H7 (cell line): ENCODE data around the gene ZCCHC24. TPM values are rescaled to one million over a fixed set of nuclear protein-coding genes. Genes with fewer than 3 reads are reported as not detected.

Experiments
- DNase-seq: peaks from one replicate; pipeline ENCODE4 v3.0.0; 2012
- H3K27me3 ChIP-seq: 2 replicates; pipeline ENCODE4 v1.6.0; 2011; ENCODE audit warnings: mild to moderate bottlenecking, low read length; ENCODE audit not compliant: control insufficient read depth, insufficient read depth
- H3K36me3 ChIP-seq: replicated peaks from 2 replicates; pipeline ENCODE4 v1.5.1; 2011; ENCODE audit warnings: low read length; ENCODE audit not compliant: control insufficient read depth, insufficient read depth
- H3K4me3 ChIP-seq: 2 replicates; pipeline ENCODE4 v1.5.1; 2011; ENCODE audit warnings: low read depth, mild to moderate bottlenecking, control low read depth, low read length, moderate library complexity; ENCODE audit not compliant: insufficient read depth
- total RNA-seq: library from RNA; depleted of rRNA; stranded (reverse); fragments of >200 nt; shearing (Covaris generic); gene quantifications from 2 replicates; pipeline ENCODE4 v1.2.3, GENCODE V29; 2014

Gene ZCCHC24
- total RNA-seq, 1 experiment from 2014 or later: 9.0 TPM

DNA sequence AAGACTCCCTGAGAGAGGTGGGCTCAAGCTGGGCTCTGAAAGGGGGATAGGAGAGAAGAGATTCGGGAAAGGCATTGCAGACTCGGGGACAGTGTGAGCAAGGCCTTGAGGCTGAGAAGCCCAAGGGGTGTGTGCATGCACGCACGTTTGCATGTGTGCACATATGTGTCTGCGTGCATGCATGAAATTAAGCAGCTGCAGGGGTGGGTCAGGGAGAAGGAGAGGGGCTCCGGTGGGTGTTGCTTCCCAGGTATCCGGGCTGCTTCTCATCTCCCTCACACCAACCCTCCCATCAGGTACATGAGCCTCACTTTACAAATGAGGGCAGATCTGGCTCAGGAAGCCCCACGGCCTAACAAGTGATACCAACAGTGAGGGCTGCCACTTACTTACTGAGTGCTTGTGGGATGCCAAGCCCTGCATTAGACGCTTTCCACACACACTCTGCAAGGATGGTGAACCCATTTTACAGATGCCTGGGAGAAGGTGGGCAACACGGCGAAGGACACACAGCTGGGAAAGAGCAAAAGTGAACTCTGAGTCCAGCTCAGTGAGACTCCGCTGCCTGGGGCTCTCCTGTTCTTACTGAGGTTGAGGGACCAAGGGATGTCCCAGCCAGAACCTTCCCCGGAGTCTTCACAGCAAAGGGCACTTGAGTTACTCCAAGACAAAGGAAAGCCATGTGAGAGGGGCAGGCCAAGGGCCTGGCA, 26.4 kb downstream of the ZCCHC24 start:
- no peaks in the 10 kb centered on the region for H3K27me3 ChIP-seq
- no peak for DNase-seq
- no peak overlapping the region for H3K4me3 ChIP-seq
- no peaks in the 10 kb centered on the region for H3K36me3 ChIP-seq

DNA sequence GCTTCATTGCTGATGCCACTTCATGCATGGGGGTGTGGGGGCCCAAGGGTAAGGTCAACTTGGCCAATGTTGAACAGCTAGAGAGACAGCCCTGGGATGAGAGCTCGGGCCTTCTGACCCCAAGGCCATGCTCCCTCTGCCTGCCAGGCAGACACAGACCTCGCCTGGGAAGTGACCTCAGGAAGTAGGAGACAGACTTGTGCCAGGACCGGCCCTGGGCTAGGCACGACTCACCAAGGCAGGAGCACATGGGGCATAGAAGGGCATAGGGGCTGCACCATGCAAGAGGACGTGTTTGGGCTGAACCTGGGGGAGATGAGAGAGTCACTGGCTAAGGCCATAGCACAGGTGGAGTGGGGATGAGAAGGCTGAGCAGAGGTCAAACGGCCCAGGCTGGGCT, 27.1 kb downstream of the ZCCHC24 start:
- Histone ChIP-seq H3K27me3 (no peaks in the 10 kb centered on the region), H3K4me3 (no peak overlapping the region), H3K36me3 (no peaks in the 10 kb centered on the region)
- DNase-seq: no peak

DNA sequence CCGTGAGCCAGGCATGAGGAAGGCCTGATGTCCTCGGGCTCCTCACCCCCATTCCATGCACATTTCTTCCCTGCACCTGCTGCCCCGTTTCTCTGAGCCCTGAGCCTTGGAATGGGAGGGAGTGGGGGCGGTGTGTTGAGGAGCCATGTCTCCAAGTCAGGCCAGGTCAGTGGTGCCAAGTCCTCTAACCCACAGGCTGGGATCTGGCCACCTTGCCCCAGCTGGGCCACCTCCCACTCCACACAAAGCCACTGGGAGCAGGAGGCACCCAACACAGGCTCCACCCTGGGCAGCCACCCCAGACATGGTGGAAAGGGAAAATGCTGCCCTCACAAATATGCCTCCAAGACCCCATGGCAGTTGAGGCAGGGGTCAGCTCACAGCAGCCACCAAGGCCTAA, 27.7 kb downstream of the ZCCHC24 start:
- Histone ChIP-seq H3K27me3 (no peaks in the 10 kb centered on the region), H3K4me3 (no peak overlapping the region), H3K36me3 (no peaks in the 10 kb centered on the region)
- DNase-seq: no peak

DNA sequence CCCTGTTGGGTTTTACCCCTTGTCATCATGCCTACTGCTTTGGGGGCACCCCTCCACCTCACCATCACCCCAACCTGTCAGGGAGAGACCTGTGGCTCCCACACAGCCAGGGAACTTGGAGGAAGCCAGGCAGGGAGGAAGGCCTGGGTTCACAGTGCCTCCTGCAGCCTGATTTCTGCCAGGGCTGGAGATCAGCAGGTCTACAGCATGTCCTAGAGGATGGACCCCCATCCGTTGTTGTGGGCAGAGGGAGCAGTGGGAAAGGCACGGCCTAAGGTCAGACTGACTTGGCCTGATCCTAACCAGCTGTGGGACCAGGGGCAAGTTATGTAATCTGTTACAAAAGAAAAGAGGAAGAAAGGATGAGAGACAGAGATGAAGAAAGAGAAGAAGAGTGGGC, 28.2 kb downstream of the ZCCHC24 start:
- Histone ChIP-seq H3K36me3 (no peaks in the 10 kb centered on the region), H3K27me3 (no peaks in the 10 kb centered on the region), H3K4me3 (no peak overlapping the region)
- DNase-seq: no peak

DNA sequence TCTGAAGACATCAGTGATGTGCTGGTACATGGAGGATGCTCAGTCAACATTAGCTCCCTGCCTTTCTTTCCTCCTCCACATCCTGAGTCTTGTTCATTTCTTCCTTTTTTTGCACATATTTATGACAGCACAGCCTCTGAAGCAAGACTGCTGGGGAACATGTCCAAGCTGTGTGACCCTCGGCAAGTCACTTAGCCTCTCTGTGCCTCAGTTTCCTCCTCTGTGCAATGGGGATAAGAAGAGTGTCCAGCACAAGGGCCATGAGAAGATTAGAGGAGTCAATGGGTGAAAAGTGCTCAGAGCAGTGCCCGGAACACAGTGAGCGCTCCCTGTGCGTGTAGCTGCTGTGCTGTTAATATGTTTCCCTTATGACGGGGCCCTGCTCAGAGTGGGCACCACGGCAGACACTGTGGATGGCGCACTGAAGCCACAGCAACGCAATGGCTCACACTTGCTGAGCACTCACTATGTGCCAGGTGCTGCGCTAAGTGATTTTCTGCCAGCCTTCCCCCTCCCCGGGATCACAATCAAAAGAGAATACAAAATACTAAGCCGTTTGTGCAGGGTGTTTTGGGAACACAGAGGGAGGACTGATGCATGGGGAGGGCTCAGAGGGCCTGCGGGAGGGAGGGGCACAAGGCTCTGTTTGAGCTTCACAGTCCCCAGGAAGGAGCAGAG, 28.7 kb downstream of the ZCCHC24 start:
- H3K36me3 ChIP-seq: no peaks in the 10 kb centered on the region
- no peak for DNase-seq

DNA sequence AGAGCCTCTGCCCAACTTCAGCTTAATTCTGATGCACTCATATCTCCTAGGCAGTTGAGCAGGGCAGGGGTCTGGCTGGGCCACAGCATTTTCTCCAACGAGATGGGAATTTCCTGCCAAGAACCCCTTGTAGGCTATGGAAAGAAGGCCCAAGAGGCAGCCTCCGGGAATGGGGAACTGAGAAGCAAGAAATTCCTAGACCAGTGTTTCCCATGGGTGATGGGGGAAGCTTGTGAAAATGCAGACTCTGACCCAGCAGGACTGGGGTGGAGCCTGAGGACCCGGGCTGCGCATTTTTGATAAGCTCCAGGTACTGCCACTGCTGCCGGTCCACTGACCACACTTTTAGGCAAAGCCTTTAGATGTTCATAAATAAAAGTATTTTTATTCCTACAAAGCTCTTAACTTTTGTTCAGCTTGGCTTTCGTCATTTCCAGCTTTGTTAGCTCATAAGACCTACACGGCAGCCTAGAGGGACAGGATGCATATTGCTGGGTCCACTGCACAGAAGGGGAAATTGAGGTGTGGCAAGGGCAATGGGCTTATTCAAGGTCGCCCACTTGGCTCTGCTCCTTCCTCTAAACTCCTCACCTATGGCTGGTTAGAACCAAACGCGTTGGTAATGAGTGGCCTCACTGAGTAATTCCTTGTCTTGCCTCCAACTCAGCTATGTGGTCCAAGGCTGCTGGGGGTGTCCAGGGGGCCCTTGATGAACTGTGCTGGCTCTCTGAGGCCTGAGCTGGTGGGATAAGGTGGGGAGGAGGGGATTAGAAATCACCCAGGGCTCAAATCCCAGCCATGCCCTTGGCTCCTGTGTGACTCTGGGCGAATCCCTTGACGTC, 29.5 kb downstream of the ZCCHC24 start:
- Histone ChIP-seq H3K27me3 (no peaks in the 10 kb centered on the region), H3K36me3 (no peaks in the 10 kb centered on the region), H3K4me3 (no peak overlapping the region)
- DNase-seq: no peak

More for the DNA sequence above, 28.7 kb downstream of the ZCCHC24 start:
- H3K4me3 ChIP-seq: no peak overlapping the region
- H3K27me3 ChIP-seq: no peaks in the 10 kb centered on the region

DNA sequence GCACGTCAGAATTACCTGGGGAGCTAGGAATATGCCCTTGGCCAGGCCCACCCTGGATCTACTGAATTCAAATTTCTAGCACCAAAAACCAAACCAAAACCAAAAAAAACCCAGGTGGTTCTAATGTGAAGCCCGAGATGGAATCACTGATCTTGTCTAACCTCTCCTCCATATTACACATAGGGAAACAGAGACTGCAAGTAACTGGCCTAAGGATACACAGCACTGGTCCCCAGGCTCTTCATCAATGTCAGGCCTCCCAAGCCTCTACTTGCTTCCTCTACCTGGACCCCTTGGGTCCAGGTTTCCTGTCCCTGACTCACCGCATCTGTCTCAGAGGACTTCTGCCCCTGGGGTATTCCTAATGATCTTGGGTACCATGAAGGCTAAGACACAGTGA, 30.7 kb downstream of the ZCCHC24 start:
- no peaks in the 10 kb centered on the region for H3K27me3 ChIP-seq
- DNase-seq: no peak
- no peak overlapping the region for H3K4me3 ChIP-seq
- no peaks in the 10 kb centered on the region for H3K36me3 ChIP-seq

DNA sequence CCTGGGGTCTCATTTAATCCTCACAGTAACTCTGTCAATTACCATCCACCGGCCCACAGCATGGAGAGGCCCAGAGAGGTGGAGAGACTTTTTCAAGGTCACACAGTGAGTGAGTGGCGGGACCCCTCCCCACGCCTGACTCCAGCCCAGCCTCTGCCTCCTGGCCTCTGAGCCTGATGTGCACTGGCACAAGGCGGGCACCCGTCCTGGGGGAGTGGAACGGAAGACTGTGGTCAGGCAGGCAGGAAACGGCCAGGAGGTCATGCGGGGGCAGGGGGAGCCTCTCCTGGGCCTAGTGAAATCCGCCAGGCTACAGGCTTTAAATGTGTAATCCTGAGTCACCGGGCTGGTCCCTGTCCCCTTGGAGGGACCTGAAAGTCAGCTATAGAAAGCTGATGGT, 32.2 kb downstream of the ZCCHC24 start:
- DNase-seq: no peak
- no peak overlapping the region for H3K4me3 ChIP-seq
- no peaks in the 10 kb centered on the region for H3K27me3 ChIP-seq
- H3K36me3 ChIP-seq: no peaks in the 10 kb centered on the region

DNA sequence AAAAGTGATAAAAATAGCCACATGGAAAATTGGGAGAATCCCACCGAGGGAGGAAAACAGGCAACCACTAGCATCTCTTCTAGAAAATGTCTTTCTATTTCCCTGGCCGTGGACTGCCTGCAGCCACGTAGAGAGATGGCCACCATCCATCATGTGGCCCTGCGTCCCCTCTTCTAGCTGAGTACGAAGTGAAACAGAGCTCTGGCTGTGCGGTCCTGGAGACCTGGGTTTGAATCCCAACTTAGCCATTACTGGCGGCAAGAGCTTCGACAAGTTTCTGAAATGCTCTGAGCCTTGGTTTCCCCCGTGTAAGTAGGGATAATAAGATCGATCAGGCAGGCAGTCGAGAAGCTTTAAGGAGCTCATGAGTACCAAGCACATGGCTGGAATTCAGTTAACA, 32.9 kb downstream of the ZCCHC24 start:
- no peak for DNase-seq
- Histone ChIP-seq H3K4me3 (no peak overlapping the region), H3K27me3 (no peaks in the 10 kb centered on the region), H3K36me3 (no peaks in the 10 kb centered on the region)

DNA sequence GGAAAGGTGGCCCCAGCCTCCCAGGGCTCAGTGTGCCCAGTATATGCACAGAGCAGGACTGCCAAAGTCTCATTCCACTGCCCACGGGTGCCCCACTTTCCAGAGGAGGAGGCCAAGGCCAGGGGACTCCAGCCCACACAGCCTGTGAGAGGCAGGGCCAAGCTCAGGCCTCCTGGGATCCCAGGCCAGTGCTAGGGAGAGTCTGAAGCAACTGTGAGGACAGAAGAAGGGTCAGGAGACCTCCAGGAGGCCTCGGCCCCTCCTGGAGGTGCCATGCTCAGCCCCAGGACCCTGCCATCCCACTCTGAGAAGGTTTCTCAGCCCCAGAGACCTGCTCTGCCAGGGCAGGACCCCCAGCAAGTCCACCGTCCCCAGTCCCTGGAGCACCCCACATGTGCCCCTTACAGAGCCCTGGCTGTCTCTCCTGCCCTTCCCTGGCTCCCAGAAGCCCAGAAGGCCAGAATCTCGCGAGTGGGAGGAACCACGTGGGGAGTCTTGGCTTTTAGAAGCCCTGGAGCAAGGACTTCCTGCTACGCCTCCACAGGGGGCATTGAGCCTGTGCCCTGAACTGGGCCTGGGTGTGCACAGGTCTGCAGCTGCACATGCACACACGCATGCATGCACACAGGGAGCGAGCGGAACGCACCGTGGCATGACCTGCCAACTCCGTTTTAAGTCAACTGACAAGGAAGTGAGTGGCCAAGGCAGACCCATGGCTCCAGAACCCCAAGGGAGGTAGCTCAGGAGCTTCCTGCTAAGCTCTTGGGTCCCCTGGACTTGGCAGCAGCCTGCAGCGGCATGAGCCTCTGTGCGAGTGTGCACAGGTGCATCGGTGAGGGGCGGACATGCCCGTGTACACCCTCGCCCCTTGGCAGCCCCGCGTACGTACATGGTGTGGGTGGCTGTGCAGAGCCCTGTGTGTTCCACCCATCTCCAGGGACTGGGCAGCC, 33.6 kb downstream of the ZCCHC24 start:
- no peaks in the 10 kb centered on the region for H3K27me3 ChIP-seq
- H3K4me3 ChIP-seq: no peak overlapping the region
- H3K36me3 ChIP-seq: no peaks in the 10 kb centered on the region
- DNase-seq: no peak

DNA sequence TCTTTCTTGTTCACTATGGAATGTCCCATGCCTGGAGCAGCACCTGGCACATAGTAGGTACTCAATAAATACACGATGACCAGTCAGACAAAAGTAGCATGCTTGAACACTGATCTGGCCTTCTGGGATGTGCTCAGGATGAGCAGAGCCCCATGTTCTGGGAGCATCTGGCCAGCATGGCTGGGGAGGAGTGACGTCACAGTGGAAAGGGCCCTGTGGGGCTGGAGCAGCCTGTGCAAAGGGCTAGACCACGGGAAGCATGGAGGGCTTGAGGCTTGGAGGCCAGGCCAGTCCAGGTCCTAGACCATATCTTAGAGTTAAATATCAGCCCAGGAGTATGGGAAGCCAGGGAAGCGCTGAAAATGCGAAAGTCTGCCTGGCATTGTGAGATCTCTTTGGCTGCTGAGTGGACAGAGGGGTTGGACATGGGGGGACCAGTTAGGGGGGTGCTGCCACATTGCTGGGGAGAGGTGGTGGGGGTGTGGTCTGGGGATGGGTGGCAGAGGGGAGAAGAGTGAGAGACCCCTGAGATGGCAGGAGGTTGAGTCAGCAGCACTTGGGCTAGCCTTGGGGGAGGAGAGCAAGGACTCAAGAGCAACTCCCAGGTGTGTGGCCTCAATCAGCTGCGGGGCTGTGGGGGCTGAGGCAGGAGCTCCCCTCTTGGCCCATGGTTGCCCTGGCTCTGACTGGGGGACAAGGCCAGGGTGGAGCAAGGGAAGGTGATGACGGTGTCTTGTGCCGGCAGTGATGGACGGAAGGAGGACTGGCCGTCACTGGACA, 34.9 kb downstream of the ZCCHC24 start:
- no peaks in the 10 kb centered on the region for H3K36me3 ChIP-seq
- no peaks in the 10 kb centered on the region for H3K27me3 ChIP-seq
- no peak overlapping the region for H3K4me3 ChIP-seq
- no peak for DNase-seq

DNA sequence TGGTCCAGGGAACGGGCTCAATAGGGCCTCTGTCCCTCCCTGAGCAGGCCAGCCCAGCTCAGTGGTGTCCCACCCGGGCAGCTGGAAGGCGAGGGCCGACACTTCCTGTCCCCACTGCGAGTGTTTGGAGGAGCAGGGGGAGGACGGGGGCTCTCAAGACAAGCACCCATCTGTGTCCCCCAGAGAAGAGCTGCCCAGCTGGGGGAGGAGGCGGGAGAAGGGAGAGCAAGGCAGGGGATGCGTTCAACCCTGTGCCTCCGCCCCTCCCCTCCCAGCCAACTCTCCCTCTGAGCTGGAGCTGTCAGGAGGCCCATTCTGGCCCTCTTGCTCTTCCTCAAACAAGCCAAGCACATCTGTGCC, 35.7 kb downstream of the ZCCHC24 start:
- no peak for DNase-seq
- no peak overlapping the region for H3K4me3 ChIP-seq

DNA sequence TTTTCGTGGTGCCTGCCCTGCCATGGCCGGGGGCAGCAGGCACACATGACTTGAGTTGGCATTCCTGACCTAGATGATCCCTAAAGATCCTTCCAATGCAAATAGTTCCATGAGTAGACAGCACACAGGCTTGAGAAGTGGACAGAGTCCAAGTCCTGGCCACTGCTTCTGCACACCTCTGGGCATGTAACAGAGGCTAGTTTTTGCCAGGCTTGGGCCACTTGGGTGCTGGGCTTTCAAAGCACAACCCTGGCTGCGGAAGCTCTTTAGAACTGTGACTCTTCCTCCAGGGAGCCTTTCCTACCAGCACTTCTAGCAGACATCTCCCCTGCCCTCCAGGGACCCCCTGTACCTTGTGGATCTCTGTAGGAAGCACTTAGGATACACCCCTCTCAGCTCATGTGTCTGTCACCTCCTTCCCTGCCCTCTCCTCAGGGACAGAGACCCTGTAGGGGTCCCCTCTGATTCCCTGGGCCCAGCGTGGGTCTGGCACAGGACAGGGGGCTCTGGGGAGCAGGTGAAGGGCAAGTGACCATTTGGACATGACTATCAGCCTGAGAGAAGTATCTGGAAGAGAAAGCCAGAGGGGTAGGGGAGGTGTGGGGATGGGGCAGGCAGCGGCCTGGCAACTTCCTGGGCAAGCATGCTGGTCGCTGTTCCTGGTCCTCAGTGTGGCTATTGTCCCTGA, 36.2 kb downstream of the ZCCHC24 start:
- Histone ChIP-seq H3K36me3 (no peaks in the 10 kb centered on the region), H3K4me3 (no peak overlapping the region), H3K27me3 (no peaks in the 10 kb centered on the region)
- no peak for DNase-seq

More for the DNA sequence above, 35.7 kb downstream of the ZCCHC24 start:
- Histone ChIP-seq H3K36me3 (no peaks in the 10 kb centered on the region), H3K27me3 (no peaks in the 10 kb centered on the region)
